Measurements from ENCODE around the gene REXO4. TPM values are rescaled to one million over a fixed set of nuclear protein-coding genes. Genes with fewer than 3 reads are reported as not detected.

REXO4 gene
- total RNA-seq, 4 donors from 2014 or later: 6.4 to 25.0 (median 20.2) TPM

- intact Hi-C loops (cut with DNase I; ENCODE audit: low total_unique reads): no loop called here
- Histone ChIP-seq H3K4me1 (no peaks in the 10 kb centered on the region), H3K4me3 (no peak overlapping the region), H3K27ac (no peak overlapping the region), H3K27me3 (no peaks in the 10 kb centered on the region), H3K9me3 (no peaks in the 10 kb centered on the region), H3K36me3 (no peaks in the 10 kb centered on the region)
- no peak for TF ChIP-seq POLR2A (IDR thresholded peaks at IDR 0.05)
- no peak for TF ChIP-seq CTCF (IDR thresholded peaks at IDR 0.05)
- DNase-seq: no peak
Observed at GRCh38 chr9:133401588-133401987, 16.2 kb downstream of the REXO4 start.

GRCh38 chr9:133400292-133400691 is 17.5 kb downstream of the REXO4 start:
- Histone ChIP-seq H3K4me3 (no peak overlapping the region), H3K27ac (no peak overlapping the region), H3K36me3 (no peaks in the 10 kb centered on the region), H3K4me1 (no peaks in the 10 kb centered on the region), H3K27me3 (no peaks in the 10 kb centered on the region), H3K9me3 (no peaks in the 10 kb centered on the region)
- no peak for DNase-seq
- TF ChIP-seq CTCF (IDR thresholded peaks at IDR 0.05) (no peak), POLR2A (IDR thresholded peaks at IDR 0.05) (no peak)
- intact Hi-C loops (cut with DNase I; ENCODE audit: low total_unique reads): no loop called here

- no peaks in the 10 kb centered on the region for H3K36me3 ChIP-seq
- TF ChIP-seq CTCF (IDR thresholded peaks at IDR 0.05) (no peak), POLR2A (IDR thresholded peaks at IDR 0.05) (no peak)
- no peaks in the 10 kb centered on the region for H3K9me3 ChIP-seq
- intact Hi-C loops (cut with DNase I; ENCODE audit: low total_unique reads): no loop called here
- no peak overlapping the region for H3K4me3 ChIP-seq
- DNase-seq: no peak
- H3K27me3 ChIP-seq: no peaks in the 10 kb centered on the region
- H3K4me1 ChIP-seq: no peaks in the 10 kb centered on the region
- H3K27ac ChIP-seq: no peak overlapping the region
Observed at GRCh38 chr9:133397895-133398294, 19.9 kb downstream of the REXO4 start.

GRCh38 chr9:133397370-133397769 is 20.4 kb downstream of the REXO4 start:
- H3K27ac ChIP-seq: no peak overlapping the region
- H3K4me3 ChIP-seq: no peak overlapping the region
- no peaks in the 10 kb centered on the region for H3K27me3 ChIP-seq
- no peaks in the 10 kb centered on the region for H3K36me3 ChIP-seq
- no peak for DNase-seq
- TF ChIP-seq CTCF (IDR thresholded peaks at IDR 0.05) (no peak), POLR2A (IDR thresholded peaks at IDR 0.05) (no peak)
- no peaks in the 10 kb centered on the region for H3K4me1 ChIP-seq
- no peaks in the 10 kb centered on the region for H3K9me3 ChIP-seq
- intact Hi-C loops (cut with DNase I; ENCODE audit: low total_unique reads): no loop called here

- Histone ChIP-seq H3K36me3 (no peaks in the 10 kb centered on the region), H3K9me3 (no peaks in the 10 kb centered on the region), H3K4me1 (no peaks in the 10 kb centered on the region), H3K27ac (no peak overlapping the region), H3K4me3 (no peak overlapping the region), H3K27me3 (no peaks in the 10 kb centered on the region)
- TF ChIP-seq POLR2A (IDR thresholded peaks at IDR 0.05) (no peak), CTCF (IDR thresholded peaks at IDR 0.05) (no peak)
- no peak for DNase-seq
- intact Hi-C loops (cut with DNase I; ENCODE audit: low total_unique reads): no loop called here
Observed at GRCh38 chr9:133396952-133397351, 20.9 kb downstream of the REXO4 start.
